ENCODE results near the gene CYP26B1.

Gene CYP26B1

DNA sequence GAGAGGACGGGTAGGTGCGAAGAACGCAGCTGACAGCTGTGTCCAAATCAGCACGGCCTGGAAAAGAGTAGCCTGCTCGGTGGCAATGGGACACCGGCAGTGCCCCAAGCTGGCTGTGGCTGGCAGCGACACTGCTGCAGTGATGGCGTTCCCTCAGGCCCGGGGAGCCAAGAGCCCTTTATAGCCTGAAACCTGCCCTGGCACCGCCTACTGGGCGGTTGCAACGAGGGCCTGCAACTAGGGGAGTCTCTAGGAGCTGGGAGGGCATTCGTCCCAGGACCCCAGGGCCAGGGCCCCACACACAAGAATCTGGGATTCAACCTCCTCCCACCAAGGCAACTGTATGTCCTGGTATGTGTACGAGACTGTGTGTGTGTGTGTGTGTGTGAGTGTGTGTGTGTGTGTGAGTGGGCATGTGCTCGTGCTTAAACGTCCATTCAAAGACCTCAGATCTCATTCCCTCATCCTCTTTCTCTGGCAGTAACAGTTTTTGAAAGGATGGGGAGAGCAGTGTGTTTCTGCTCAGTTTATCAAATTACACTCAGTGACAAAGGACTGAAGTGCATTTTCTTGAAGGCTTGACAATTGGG lies 6.8 kb upstream of the CYP26B1 start:
- no peak for DNase-seq

GRCh38 chr2:72153924-72154323 lies 6.3 kb upstream of the CYP26B1 start:
- DNase-seq, result no peak

DNA sequence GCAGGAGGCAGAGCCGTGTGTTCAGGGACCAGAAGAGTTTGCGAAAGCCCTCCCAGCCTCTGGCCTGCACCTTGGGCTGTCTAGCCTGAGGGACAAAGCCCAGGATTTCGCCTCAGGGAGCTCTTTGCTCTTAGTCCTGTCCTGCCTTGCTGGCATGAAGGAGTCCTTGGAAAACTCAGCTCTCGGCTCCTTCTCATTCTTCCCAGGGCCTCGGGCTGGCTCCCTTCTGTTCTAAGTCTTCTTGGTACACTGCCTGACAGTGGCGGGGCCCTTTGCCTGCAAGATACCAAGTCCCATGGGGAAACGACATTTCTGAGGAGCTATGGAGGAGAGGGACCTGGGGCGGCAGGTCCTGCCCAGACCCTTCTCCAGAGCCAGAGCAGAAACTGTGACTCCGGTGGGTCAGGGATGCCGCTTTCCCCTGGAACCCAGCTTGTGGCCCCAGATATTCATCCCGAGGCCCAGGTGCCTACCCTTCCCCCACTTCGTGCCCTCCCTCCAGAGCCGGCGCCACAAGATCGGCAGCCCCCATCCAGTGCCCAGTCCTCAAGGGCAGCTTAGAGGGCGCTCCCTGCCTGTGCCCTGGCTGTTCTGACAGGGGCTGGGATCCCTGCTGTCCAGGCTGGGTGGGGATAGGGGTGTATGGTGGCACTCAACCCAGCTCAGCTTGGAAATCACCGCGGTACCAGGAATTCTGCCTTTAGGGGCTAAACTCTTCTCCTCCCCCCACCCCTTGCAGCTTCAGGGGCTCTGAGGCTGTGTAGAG lies 5.5 kb upstream of the CYP26B1 start:
- no peak for DNase-seq

GRCh38 chr2:72150861-72151356 lies 3.2 kb upstream of the CYP26B1 start:
- no peak for DNase-seq

DNA sequence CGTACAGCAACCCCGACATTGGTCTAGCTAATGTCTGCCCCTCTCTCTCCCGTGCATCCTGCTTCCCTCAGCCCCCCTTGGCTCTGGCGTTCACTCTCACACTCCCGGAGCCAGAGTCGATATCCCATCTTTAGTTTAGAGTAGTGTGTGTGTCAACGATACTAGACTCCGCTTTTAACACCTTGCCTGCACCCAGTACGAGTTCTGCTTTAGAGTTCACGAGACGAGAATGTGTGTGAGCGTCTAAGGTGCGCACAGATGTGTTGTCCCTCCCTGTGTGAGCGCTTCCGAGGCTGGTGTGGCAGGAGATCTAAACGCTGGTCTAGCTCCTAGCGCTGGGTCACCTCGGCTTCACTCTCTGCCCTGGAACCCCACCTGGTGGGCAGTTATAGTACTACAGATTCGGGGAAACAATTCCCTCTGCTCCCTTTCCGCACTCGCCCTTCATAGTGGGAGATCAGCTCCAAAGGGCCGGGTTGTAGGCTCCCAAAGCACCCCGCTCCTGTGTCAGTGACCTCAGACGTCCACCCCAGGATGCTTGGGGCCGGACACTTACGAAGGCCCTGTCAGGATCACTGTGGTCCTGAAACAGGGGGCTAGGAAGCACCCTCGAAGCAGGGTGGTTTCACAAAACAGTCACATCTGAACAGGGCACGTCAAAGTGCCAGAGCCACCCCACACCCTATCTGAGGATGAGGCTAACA lies 2.6 kb upstream of the CYP26B1 start:
- DNase-seq, result peak; percentile 29

DNA sequence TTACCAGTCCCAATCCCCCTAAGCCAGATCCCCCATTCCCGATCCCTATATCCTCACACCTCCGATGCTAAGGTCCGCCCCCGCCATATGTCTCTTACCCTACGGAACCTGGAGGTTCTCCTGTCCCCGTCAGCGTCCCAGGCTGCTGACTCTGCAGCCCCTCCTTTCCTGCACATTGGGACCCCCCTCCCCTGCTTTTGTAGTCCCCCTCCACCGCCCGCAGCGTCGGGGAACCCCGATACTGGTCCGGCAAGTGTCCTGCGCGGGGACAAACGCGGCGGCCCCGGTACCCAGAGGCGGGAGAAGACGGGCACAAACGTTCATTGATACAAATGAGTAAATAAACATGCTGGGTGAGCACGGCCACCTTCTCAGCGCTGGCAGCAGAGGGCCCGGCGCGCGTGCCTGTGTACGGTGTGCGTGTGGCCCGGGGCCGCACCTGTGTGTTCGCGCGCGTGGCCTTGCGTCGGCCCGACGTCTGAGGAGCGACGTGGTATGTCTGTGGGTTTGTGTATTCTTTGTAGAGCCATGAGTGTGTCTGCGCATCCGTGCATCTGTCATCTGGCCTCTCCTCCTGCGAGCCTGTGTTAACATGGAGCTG lies 2.0 kb upstream of the CYP26B1 start:
- DNase-seq, result no peak

GRCh38 chr2:72148837-72149555 lies 1.3 kb upstream of the CYP26B1 start:
- DNase-seq, result no peak

DNA sequence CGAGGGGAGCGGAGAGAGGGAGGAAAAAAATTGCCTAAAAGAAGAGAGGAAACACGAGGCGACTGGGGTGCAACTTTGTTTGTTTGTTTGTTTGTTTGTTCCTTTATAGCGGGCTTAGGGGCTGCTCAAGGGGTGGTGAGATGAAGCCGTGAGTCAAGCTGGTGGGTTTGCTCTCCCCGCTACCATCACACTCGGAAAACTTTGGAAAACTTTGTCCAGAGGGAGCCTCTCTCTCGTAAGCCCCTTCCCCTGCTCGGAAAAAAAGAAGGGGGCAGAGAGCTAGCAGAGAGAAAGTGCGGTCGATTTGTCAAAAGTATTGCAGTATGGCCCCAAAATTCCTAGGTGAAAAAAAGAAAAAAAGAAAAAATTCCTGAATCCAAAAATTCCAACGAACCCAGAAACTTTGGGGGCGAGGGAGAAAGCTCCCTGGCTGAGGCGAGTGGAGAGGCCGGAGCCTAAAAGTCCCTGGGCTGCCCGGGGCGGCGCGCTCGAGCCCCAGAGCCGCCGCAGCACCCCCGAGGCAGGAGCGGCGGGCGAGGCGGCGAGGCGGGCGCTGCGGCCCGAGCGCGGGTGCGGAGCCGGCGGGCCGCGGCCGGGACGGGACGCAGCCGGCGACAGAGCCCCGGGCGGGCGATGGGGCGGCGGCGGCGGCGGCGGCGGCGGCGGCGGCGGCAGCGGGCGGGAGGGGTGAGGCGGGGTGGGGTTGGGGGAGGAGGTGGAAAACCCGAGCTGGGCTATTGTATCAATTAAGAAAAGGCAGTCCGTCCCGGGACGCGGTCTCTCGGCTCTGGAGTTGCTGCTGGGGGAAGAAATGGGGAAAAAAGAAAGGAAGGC lies 558 bp upstream of the CYP26B1 start:
- no peak for DNase-seq

GRCh38 chr2:72146347-72147302 lies 1.0 kb downstream of the CYP26B1 start:
- no peak for DNase-seq

DNA sequence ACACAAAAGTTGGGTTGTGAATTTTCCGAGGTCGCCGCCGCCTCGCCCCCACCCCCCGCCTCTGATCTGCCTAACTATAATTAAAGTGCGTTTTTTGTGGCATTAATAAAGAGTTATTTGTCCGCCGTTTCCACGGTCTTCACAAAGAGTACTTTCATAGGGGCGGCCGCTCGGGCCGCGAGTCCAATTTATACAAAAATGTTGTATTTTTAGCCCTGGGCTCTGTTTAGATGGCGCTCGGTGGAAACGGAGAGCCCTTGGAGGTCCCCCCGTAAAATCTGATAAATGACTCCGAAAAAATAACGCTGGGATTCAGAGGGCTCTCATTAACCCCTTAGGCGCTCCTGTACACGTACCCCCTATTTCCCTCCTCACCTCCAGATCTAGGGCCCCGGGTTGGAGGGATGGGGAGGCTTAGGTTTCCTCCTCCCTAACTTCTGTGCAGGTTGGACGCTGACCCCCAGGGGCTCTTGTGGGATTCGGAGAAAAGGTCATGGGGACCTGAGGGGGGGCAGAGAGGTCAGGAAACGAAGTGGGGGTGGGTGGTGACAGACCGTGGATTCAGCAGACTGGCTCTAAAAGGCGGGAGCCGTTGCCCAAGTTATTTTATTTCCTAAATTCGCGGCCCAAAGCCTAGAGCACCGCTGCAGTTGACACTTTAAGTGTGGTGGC lies 1.9 kb downstream of the CYP26B1 start:
- DNase-seq, result no peak

GRCh38 chr2:72145289-72145657 lies 2.4 kb downstream of the CYP26B1 start:
- no peak for DNase-seq

DNA sequence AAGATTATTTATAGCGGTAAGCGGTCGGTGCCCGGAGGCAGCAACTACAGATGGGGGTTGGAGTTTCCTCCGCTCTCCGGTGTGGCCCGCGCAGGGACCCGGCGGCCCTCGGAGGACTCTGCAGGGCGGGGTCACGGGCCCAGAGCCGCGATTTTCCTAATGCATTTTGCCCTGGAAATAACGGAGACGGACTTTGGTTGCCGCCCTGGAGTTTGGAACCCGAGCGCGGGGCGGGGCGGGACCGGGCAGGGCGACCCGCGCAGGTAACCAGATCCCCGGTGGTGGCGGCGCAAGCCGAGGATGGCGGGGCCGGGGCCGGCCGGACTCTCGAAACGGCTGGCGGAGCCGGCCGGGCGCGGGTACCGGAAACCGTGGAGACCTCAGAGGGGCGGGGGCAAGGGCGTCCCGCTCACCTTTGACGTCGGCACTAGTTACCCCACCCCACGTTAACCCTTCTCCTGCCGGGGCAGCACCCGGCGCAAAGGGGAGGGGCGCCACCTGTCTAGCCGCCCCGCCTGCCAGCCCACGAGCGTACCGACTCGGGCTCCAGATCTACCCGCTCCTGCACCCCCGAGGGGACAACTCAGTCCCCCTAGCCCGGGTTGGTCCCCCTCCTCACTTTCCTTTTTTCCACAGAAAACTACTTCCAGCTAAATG lies 2.9 kb downstream of the CYP26B1 start:
- no peak for DNase-seq

DNA sequence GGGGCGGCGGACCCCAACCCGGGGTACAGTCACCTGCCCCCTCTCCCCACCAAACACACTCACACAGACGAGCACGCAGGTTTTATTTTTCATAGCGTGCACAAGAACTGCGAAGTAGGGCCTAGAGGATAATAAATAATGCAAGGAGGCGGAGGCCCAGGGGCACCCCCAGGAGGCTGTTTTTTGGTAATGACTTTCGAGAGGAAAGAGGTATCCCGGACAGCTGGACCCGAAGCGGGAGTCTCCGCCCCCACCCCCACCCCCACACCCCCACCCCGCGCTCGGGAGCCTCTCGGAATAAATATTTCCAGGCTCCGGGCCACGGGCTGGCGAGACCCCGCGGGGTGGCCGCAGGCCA lies 3.4 kb downstream of the CYP26B1 start:
- DNase-seq, result no peak

GRCh38 chr2:72143441-72144273 lies 4.0 kb downstream of the CYP26B1 start:
- no peak for DNase-seq

DNA sequence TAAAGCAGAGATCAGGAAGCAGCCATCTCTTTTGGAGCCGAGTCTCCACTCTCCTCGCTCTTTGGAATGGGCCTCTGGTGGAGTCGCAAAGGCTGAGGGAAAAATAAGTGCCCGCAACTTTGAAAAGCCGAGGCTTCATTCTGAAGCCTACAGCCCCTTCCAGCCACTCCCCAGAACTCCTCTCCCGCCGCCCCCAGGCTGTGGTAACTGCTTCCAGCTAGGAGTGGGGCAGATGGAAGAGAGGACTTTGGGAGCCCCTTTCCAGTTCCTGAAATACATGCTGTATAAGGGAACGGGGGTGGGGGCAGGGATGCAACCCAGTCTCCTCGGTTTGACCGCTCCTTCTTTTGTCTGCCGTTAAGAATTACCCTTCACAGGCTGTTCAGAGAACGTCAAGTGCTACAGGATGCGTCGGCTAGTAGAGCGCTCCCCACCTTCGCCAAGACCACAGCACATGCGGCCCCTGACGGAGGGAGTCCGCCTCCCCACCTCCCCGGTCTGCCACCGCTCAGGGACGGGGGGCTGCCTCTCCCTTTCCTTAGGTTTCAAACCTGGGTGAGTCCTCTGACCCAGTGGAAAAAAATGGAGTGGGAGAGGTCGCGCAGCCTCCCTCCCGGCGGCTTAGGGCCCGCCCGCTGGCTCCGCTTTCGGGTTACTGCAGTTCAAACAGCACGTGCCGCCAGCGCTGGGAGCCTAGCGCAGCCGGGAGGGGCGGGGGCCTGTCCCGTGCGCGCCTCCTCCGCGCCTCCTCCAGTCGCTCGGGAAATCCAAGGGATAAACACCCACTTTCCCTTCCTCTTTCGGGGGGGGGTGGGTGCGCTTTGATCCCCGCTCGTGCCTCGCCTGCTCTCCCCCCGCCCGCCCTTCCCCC lies 4.9 kb downstream of the CYP26B1 start:
- no peak for DNase-seq

DNA sequence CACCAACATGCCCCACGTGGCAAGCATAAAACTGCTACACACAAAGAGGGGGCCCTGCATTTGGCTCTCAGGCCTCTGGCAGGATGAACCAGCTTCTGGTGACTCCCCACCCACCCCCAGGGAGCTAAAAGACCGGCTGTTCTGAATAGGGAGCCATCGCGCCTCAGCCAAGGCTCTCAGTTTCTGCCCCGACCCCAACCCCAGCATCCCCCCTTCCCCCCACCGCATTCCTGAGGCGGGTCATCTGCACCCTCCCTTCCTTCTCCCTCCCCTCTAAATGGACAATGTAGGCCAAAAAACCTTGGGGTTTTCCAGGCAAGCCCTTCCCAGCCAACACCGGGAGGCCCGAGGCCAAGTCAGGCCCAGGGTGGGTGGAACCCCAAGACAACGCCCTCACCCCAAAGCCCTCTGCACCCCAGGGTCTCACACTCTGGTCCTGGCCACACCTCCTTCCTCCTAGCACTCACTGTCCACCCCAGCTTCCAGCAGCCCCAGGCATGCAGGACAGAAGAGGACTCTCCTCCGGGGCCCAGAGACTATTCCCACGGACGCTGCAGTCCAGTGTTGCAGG lies 5.7 kb downstream of the CYP26B1 start:
- DNase-seq, result no peak

DNA sequence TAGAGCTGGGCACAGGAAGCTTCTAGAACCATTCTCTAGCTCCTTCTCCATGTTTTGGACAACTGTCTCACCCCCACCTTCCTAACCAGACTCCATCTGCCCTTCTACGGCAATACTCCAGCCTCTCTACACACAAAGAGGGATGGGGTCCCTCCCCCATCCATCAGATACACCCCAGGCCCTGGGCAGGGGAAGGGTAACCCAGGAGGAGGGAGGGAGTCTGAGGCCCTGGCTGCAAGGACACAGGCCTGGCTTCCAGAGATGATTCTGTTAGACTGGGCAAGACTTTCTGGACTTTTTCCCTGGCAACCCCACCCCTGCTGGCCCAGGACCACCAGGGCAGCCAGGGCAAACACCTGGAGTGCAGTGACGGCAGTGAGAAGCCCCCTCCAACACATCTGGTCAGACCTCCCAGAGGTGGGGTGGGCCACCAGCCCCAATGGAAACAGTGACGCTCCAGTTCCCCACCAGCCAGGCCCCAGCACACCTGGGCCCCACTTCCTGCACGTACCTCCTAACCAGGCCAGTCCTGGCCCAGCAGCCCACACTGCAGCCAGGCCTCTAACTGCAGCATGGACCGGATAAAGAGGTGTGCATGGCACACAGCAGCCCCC lies 6.5 kb downstream of the CYP26B1 start:
- DNase-seq, result no peak
